Measurements from ENCODE around the gene RAB23.
A peak's percentile ranks its signal among the peaks of the same experiment; 100 is the strongest.

The RAB23 gene

GRCh38 chr6:57226221-57226620, 4.1 kb upstream of the RAB23 start:
- no peak for DNase-seq

- peak; percentile 25 for DNase-seq
Measured at GRCh38 chr6:57224769-57225515, 2.8 kb upstream of the RAB23 start.

- DNase-seq: peak; percentile 35
Measured at GRCh38 chr6:57222743-57223077, 603 bp upstream of the RAB23 start.

- peak; percentile 72 for DNase-seq
Measured at GRCh38 chr6:57221191-57221935, 744 bp downstream of the RAB23 start.

GRCh38 chr6:57220083-57220703, 1.9 kb downstream of the RAB23 start:
- DNase-seq: no peak

- DNase-seq: no peak
Measured at GRCh38 chr6:57217270-57217669, 4.8 kb downstream of the RAB23 start.

GRCh38 chr6:57216235-57217101, 5.6 kb downstream of the RAB23 start:
- DNase-seq: peak; percentile 18

- DNase-seq: no peak
Measured at GRCh38 chr6:57215260-57215659, 6.8 kb downstream of the RAB23 start.

- DNase-seq: no peak
Measured at GRCh38 chr6:57210060-57210459, 12.0 kb downstream of the RAB23 start.

GRCh38 chr6:57209030-57209429, 13.1 kb downstream of the RAB23 start:
- DNase-seq: no peak

- DNase-seq: no peak
Measured at GRCh38 chr6:57207872-57208271, 14.2 kb downstream of the RAB23 start.

GRCh38 chr6:57207141-57207540, 15.0 kb downstream of the RAB23 start:
- DNase-seq: no peak

GRCh38 chr6:57205550-57206328, 16.4 kb downstream of the RAB23 start:
- DNase-seq: no peak

- no peak for DNase-seq
Measured at GRCh38 chr6:57201718-57202117, 20.4 kb downstream of the RAB23 start.

GRCh38 chr6:57198926-57199636, 23.0 kb downstream of the RAB23 start:
- no peak for DNase-seq

- no peak for DNase-seq
Measured at GRCh38 chr6:57195457-57195856, 26.6 kb downstream of the RAB23 start.

- DNase-seq: peak; percentile 30
Measured at GRCh38 chr6:57193177-57193576, 28.9 kb downstream of the RAB23 start.

GRCh38 chr6:57190140-57190539, 32.0 kb downstream of the RAB23 start:
- peak; percentile 44 for DNase-seq

GRCh38 chr6:57183336-57183735, 38.8 kb downstream of the RAB23 start:
- peak; percentile 13 for DNase-seq

- peak; percentile 46 for DNase-seq
Measured at GRCh38 chr6:57182017-57182432, 40.1 kb downstream of the RAB23 start.

GRCh38 chr6:57180596-57180995, 41.5 kb downstream of the RAB23 start:
- DNase-seq: no peak
